GM21528 (cell line): ENCODE measurements around the gene GPR137.
A peak's percentile ranks its signal among the peaks of the same experiment; 100 is the strongest.

Experiments used
- ATAC-seq: cut with Tn5 transposase; IDR thresholded peaks from one replicate; pipeline ENCODE4 v1.9.1; 2021; ENCODE audit warnings: mild to moderate bottlenecking, moderate library complexity; ENCODE audit not compliant: unreplicated experiment, low FRiP score

GPR137 gene

GRCh38 chr11:64263021-64263946, 22.4 kb upstream of the GPR137 start:
- no peak for ATAC-seq

GRCh38 chr11:64263947-64264317, 21.7 kb upstream of the GPR137 start:
- ATAC-seq, result no peak

- no peak for ATAC-seq
These were observed 21.2 kb upstream of the GPR137 start for GRCh38 chr11:64264371-64264852.

GRCh38 chr11:64265176-64266160, 20.2 kb upstream of the GPR137 start:
- ATAC-seq, result no peak

- ATAC-seq, result no peak
These were observed 19.3 kb upstream of the GPR137 start for GRCh38 chr11:64266339-64266738.

GRCh38 chr11:64267207-64267945, 18.3 kb upstream of the GPR137 start:
- ATAC-seq, result no peak

- ATAC-seq, result no peak
These were observed 17.4 kb upstream of the GPR137 start for GRCh38 chr11:64268025-64268892.

- ATAC-seq, result peak; percentile 13
These were observed 16.6 kb upstream of the GPR137 start for GRCh38 chr11:64268893-64269539.

GRCh38 chr11:64269540-64270220, 16.0 kb upstream of the GPR137 start:
- ATAC-seq, result peak; percentile 61

- ATAC-seq, result no peak
These were observed 10.4 kb upstream of the GPR137 start for GRCh38 chr11:64275031-64275800.

- no peak for ATAC-seq
These were observed 9.8 kb upstream of the GPR137 start for GRCh38 chr11:64275841-64276240.

GRCh38 chr11:64276653-64277431, 8.8 kb upstream of the GPR137 start:
- ATAC-seq, result no peak

- ATAC-seq, result no peak
These were observed 7.0 kb upstream of the GPR137 start for GRCh38 chr11:64278576-64279190.

GRCh38 chr11:64281957-64282770, 3.5 kb upstream of the GPR137 start:
- no peak for ATAC-seq

- ATAC-seq, result no peak
These were observed 2.6 kb upstream of the GPR137 start for GRCh38 chr11:64283092-64283491.
